Spleen (tissue), 7 donors: ENCODE data around the gene EXOC6B.

Experiments used
- POLR2A ChIP-seq, 3 donors: fragments of 450-650 bp; IDR thresholded peaks; one replicate each; pipeline ENCODE4 v1.5.1; 2017; ENCODE audit warnings: antibody characterized with exemption in 3 of 3, mild to moderate bottlenecking in 1 of 3
- POLR2AphosphoS5 ChIP-seq, 3 donors: sonication (generic); formaldehyde crosslinking; IDR thresholded peaks; one replicate each; pipeline ENCODE4 v1.5.1; 2017; ENCODE audit warnings: antibody characterized with exemption in 3 of 3
- TF ChIP-seq, protein P1 (sequence below), 11 experiments: fragments of 200-600 bp in 7 of 11; fragments of 450-650 bp in 4 of 11; sonication (generic) in 4 of 11; IDR thresholded peaks in 8 of 11; conservative IDR thresholded peaks in 3 of 11; 1 replicate in 7 of 11; 2 replicates in 4 of 11; pipeline versions ENCODE4 v1.4.0 to v1.8.0; 2016 to 2021; ENCODE audit warnings: antibody characterized with exemption in 11 of 11, inconsistent platforms in 4 of 11, mild to moderate bottlenecking in 1 of 11
- donor health status: DM: no; HTN: no; CAD: no; lungs with moderate emphysema.
- donor health status: DM: no; HTN: no; CAD: no.
- donor health status: DM: no; HTN: no; CAD: no.

DNA sequence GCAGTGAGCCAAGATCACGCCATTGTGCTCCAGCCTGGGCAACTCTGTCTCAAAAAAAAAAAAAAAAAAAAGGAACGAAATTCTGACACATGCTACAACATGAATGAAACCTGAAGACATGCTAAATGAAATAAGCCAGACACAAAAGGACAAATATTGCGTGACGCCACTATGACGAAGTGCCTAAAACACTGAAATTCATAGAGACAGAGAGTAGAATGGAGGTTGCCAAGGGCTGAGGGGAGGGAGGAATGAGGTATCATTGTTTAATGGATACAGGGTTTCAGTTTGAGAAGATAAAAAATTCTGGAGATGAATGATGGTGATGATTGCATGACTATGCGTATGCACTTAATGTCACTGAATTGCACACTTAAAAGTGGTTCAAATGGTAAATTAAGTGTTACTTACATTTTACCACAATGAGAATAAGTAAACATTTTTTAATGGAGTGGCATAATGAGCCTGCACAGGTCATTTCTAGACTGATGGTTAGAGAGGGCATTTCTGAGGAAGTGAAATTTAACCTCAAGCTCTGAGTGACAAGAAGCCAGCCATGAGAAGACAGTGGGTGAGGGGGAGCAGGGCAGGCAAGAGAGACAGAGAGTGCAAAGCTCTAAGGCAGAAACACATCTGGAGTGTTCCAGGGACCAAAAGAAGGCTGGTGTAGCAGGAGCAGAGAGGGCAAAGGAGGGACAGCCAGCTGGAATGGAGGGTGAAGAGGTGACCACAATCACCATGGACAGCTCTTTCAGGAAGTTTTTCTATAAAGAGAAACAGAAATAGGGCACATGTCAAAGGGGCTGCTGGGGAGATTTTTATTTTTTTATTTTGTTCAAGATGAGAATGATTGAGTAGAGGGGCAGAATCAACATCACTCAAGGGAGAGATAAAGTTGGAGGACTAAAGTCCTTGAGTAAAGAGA lies 20.6 kb upstream of the EXOC6B start:
- TF ChIP-seq, protein P1, sequence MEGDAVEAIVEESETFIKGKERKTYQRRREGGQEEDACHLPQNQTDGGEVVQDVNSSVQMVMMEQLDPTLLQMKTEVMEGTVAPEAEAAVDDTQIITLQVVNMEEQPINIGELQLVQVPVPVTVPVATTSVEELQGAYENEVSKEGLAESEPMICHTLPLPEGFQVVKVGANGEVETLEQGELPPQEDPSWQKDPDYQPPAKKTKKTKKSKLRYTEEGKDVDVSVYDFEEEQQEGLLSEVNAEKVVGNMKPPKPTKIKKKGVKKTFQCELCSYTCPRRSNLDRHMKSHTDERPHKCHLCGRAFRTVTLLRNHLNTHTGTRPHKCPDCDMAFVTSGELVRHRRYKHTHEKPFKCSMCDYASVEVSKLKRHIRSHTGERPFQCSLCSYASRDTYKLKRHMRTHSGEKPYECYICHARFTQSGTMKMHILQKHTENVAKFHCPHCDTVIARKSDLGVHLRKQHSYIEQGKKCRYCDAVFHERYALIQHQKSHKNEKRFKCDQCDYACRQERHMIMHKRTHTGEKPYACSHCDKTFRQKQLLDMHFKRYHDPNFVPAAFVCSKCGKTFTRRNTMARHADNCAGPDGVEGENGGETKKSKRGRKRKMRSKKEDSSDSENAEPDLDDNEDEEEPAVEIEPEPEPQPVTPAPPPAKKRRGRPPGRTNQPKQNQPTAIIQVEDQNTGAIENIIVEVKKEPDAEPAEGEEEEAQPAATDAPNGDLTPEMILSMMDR (IDR thresholded peaks at IDR 0.05 in 8 of 11, conservative IDR thresholded peaks at IDR 0.05 in 3 of 11): no peak
- TF ChIP-seq POLR2A (IDR thresholded peaks at IDR 0.05) (no peak), POLR2AphosphoS5 (IDR thresholded peaks at IDR 0.05) (no peak)
